Measurements from ENCODE around the gene NOX1.

The NOX1 gene

GRCh38 chrX:100874325-100874724, at the start of gene NOX1:
Gene NOX1 (minus strand): TSS chrX:100874359. CDS start chrX:100874139, 220 bp downstream.
- DNase-seq (ENCODE audit: low spot score) = peak; percentile 0

DNA sequence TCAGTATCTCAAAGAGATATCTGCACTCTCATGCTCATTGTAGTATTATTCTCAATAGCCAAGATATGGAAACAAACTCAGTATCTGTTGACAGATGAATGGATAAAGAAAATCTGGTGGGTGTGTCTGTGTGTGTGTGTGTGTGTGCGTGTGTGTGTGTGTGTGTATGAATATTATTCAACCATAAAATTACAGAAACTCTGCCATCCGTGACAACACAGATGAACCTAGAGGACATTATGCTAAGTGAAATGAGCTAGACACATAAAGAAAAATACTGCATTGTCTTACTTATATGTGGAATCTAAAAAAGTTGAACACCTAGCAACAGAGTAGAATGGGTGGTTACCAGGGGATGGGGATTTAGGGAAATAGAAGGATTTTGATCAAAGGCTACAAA, 41.4 kb upstream of the NOX1 start:
- DNase-seq (ENCODE audit: low spot score) = no peak

- DNase-seq (ENCODE audit: low spot score) = no peak
Measured at GRCh38 chrX:100913111-100913510, 39.0 kb upstream of the NOX1 start.

DNA sequence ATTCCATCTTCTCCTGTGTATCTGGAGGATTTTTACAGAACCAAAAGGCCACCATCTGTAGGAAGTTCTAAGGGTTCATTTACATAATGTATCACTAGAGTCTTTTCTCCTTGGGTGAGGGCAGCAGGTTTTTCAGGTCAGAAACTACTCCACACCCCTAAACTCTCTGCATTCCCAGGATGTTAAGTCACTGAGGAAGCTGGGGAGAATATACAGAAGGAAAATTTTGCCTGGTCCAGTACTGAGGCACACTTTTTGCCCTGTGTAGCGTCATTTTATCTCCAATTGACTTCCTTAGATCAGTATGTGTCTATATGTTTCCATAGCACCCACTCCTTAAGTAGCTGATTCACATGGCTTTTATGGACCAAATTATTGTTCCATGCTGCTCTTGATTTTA, 37.6 kb upstream of the NOX1 start:
- DNase-seq (ENCODE audit: low spot score) = no peak

- DNase-seq (ENCODE audit: low spot score) = no peak
Measured at GRCh38 chrX:100905620-100906019, 31.5 kb upstream of the NOX1 start.

- no peak for DNase-seq (ENCODE audit: low spot score)
Measured at GRCh38 chrX:100904433-100904832, 30.3 kb upstream of the NOX1 start.

DNA sequence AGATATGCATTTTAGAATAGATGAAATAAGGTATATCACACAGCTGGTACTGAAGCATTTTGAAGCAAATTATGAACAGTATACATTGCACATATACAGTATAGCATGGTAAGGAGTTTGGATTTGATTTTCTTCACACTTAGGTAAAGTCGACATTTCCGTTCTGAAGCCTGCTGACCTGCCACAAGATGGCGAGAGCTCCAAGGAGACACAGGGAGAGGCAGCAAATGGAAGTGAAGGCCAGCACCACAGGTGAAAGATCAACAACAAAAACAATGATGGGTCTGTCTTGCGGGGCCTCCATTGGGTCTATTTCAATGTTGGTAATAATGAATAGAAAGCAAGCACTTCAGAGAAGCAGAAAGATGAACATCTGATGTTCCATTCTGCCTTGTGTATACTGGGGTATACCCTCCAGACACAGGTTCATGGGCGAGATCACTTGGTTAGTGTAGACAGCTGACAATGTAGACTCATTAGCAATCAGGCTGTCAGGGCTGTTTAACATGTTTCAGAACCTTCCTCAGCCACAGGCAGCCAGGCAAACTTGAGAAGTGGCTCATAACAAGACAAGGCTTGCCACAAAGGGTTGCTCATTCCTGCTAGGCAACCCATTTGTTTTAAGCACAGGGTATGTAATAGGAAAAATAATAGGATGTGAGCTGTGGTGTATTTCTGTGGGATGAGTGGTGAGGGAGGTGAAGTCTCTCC, 21.4 kb upstream of the NOX1 start:
- DNase-seq (ENCODE audit: low spot score) = peak; percentile 4

DNA sequence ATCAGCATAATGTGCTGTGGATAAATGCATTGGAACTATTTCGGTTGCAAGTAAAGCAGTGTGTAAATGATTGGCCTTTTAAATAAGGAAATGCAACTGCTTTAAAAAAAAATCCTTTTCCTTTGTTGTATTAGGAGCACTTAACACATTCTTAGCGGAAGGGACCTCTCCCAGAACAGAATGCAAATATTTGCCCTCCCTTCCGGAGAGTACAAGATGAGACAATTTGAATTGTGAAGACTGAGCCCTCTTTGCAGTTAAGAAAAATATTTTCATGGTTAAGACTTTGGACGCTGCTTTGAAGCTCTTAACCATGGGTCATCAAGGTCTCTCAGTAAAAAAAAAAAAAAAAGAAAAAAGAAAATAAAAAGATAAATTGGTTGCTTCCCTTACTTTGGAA, 9.5 kb upstream of the NOX1 start:
- DNase-seq (ENCODE audit: low spot score) = no peak

DNA sequence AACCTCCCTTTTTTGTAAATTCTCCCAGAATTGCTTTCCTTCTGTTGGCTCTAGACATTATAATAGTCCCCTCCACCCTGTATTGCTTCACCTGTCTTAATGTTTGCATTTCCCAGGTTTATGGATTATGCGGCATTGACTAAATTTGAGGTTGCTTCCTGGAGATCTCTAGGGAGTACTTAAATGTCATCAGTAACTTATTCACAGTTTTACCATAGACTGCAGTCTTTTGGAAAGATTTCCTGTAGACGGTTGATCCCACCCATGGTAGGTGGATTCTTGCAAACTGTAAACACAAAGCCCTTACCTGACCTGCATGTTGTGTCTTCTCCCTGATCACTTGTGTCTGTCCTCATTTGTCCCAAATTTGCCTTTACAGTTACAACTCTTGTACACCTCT, 6.2 kb upstream of the NOX1 start:
- DNase-seq (ENCODE audit: low spot score) = no peak

GRCh38 chrX:100871594-100872560, 2.3 kb downstream of the NOX1 start:
- DNase-seq (ENCODE audit: low spot score) = no peak

DNA sequence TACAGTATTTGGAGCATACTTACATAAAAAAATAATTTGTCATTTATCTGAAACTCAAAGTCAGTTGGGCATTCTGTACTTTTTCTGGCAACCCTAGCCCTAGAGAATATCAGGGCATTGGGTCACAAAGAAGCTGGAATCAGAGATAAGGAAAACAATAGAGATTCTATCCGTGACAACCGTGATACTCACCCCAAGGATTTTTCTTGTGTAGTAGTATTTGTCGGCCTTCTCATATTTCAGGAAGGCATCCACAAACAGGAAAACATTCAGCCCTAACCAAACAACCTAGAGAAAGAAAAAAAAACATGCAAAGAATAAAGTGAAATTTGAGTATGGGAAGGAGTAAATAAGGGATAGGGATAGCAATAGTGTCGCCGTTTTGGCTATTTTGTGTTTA, 3.6 kb downstream of the NOX1 start:
- no peak for DNase-seq (ENCODE audit: low spot score)

- no peak for DNase-seq (ENCODE audit: low spot score)
Measured at GRCh38 chrX:100868273-100868672, 5.9 kb downstream of the NOX1 start.

DNA sequence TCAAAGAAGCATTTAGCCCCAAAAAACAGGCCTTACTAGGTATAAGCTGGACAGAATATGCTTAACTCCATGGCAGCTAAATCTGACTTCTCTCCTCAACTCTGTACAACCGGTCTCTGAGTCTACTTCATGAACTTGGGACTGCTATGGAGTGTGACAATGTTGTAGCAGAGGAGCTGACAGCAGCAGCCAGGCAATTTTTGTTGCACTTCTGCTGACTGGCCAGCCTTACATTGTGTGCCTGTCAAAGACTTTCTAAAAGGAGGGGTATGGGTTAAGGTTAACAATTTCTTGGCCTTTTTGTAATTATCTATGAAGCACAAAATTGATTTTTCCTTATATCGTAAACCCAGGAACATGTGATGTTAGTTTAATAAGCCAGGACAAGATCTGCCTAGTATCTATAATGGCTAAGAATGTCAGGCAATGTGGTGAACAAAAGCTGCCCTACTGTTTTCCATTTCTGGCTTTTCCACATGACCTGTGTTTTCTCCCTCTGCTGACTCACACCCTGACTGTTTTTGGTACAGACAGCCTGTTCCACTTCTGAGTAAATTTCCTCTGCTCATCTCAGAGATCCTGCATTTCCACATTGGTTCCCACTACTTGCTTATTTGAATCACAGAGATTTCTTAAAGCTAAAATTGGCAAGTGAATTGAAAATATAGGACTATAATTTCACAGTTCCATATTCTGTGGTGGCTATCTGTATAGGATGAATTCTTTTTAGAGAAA, 9.3 kb downstream of the NOX1 start:
- no peak for DNase-seq (ENCODE audit: low spot score)

DNA sequence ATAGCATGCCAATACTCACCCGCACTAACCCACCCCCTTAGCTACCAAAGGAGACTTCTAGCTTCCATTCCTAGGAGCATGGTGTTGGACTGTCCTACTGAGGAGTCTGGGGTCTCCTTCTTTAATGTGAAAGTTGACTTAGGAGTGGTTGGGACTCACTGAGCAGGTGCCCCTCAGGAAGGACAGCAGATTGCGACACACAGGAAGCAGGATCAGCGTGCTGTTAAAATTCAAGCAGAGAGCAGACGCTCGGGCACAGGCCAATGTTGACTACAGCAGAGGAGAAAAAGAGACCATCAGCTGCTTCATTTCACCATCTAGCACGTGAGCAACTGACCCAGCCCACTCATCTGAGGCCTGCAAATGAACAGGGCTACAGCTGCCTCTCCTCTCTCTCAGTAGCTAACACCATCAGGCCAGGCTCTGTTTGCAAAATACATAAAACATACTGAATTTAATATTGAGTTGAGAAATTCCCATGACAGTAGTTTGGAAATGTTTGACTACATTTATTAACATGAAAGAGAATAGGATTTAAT, 10.8 kb downstream of the NOX1 start:
- no peak for DNase-seq (ENCODE audit: low spot score)

DNA sequence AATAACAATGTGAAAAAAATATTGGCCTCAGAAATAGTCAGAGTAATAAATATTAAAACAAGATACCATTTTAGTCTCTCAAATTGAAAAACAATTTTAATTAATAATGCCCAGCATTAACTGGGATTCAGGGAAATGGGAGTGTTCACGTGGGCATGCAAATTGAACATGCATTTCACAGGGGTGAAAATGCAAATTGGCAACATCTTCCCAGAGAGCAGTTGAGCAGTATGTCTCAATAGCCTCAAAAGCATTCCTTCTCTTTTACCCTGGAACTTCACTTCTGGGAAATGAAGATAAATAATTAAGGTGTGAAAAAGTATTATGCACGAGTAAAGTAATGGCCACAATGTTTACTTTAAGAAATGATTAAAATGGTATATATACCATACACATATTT, 21.3 kb downstream of the NOX1 start:
- DNase-seq (ENCODE audit: low spot score) = no peak

DNA sequence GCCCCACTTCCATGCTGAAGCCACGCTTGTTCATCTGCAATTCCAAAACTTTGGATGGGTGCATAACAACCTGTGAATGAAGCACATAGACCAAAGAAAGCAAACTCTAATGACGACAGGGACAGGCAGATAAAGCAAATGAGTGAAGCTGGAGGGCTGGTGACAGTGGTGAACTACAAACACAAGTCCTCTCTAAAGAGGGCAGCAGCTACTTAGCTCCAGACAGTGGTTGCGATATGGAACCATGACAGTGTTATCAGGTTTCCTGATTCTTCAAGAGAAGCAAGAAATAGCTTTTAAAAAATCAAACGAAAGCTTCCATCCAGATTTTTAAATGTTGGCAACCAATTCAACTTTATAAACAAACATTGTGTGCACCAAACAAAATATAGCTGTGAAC, 23.8 kb downstream of the NOX1 start:
- DNase-seq (ENCODE audit: low spot score) = no peak

GRCh38 chrX:100831219-100831946, 42.8 kb downstream of the NOX1 start:
- no peak for DNase-seq (ENCODE audit: low spot score)

- no peak for DNase-seq (ENCODE audit: low spot score)
Measured at GRCh38 chrX:100830547-100830946, 43.6 kb downstream of the NOX1 start.

GRCh38 chrX:100830143-100830542, 44.0 kb downstream of the NOX1 start:
- DNase-seq (ENCODE audit: low spot score) = no peak

GRCh38 chrX:100829730-100830129, 44.4 kb downstream of the NOX1 start:
- DNase-seq (ENCODE audit: low spot score) = no peak

GRCh38 chrX:100819837-100820666, 54.1 kb downstream of the NOX1 start, which contains the start of gene CSTF2:
Gene CSTF2 (plus strand): TSS chrX:100820391. CDS start chrX:100820417, 26 bp downstream.
- DNase-seq (ENCODE audit: low spot score) = peak; percentile 72

Measured in LoVo (cell line).